Measurements from ENCODE around the gene DRG2.

The DRG2 gene

DNA sequence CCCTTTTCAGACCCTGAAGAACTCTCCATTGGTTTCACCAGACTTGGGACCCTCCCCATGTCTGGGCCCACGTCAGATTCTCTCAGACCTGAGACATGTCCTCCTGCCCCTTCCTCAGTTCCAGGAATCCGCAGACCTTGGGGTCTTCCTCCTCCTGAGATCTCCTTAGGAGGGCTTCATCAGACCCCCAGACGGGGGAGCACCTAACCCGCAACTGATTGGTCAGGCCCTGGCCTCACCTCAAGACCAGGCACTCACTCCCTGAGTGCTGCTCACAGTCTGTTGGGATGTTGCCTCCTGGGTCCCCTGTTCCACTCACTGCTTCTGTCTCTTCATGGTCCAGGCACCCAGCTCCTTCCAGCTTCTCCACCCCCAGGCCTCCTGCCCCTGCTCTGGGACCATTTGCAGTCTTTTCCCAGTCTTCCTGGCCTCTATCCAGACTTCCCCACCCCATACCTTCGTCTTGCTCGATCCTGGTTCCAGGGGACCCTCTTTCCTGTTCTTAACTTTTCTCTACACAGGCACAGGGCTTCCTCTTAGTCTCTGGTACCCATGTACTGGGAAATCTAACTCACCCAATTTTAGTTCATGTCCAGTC is 47.4 kb upstream of the DRG2 start (continued):
- no peak for TF ChIP-seq MZF1 (tag by site-specific recombination; IDR thresholded peaks at IDR 0.05; ENCODE audit: borderline replicate concordance)
- TF ChIP-seq BCL11A (tag by site-specific recombination; IDR thresholded peaks at IDR 0.05; ENCODE audit: low read depth): no peak
- TF ChIP-seq ZNF366 (tag by site-specific recombination; conservative IDR thresholded peaks at IDR 0.05): no peak
- TF ChIP-seq, protein P1, sequence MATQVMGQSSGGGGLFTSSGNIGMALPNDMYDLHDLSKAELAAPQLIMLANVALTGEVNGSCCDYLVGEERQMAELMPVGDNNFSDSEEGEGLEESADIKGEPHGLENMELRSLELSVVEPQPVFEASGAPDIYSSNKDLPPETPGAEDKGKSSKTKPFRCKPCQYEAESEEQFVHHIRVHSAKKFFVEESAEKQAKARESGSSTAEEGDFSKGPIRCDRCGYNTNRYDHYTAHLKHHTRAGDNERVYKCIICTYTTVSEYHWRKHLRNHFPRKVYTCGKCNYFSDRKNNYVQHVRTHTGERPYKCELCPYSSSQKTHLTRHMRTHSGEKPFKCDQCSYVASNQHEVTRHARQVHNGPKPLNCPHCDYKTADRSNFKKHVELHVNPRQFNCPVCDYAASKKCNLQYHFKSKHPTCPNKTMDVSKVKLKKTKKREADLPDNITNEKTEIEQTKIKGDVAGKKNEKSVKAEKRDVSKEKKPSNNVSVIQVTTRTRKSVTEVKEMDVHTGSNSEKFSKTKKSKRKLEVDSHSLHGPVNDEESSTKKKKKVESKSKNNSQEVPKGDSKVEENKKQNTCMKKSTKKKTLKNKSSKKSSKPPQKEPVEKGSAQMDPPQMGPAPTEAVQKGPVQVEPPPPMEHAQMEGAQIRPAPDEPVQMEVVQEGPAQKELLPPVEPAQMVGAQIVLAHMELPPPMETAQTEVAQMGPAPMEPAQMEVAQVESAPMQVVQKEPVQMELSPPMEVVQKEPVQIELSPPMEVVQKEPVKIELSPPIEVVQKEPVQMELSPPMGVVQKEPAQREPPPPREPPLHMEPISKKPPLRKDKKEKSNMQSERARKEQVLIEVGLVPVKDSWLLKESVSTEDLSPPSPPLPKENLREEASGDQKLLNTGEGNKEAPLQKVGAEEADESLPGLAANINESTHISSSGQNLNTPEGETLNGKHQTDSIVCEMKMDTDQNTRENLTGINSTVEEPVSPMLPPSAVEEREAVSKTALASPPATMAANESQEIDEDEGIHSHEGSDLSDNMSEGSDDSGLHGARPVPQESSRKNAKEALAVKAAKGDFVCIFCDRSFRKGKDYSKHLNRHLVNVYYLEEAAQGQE (tag by site-specific recombination; IDR thresholded peaks at IDR 0.05): no peak
- no peak for TF ChIP-seq ZBTB8A (tag by site-specific recombination; IDR thresholded peaks at IDR 0.05)
- TF ChIP-seq GLI4 (tag by site-specific recombination; IDR thresholded peaks at IDR 0.05): no peak
- no peak for TF ChIP-seq ZNF404 (tag by site-specific recombination; IDR thresholded peaks at IDR 0.05)
- TF ChIP-seq ZNF274 (IDR thresholded peaks at IDR 0.05; ENCODE audit: low read length): no peak
- no peak for TF ChIP-seq ZNF274 (tag by site-specific recombination; IDR thresholded peaks at IDR 0.05; ENCODE audit: borderline replicate concordance)
- TF ChIP-seq, protein P2, sequence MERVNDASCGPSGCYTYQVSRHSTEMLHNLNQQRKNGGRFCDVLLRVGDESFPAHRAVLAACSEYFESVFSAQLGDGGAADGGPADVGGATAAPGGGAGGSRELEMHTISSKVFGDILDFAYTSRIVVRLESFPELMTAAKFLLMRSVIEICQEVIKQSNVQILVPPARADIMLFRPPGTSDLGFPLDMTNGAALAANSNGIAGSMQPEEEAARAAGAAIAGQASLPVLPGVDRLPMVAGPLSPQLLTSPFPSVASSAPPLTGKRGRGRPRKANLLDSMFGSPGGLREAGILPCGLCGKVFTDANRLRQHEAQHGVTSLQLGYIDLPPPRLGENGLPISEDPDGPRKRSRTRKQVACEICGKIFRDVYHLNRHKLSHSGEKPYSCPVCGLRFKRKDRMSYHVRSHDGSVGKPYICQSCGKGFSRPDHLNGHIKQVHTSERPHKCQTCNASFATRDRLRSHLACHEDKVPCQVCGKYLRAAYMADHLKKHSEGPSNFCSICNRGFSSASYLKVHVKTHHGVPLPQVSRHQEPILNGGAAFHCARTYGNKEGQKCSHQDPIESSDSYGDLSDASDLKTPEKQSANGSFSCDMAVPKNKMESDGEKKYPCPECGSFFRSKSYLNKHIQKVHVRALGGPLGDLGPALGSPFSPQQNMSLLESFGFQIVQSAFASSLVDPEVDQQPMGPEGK (tag by site-specific recombination; IDR thresholded peaks at IDR 0.05): 0 out of 2 replicates have a peak, but pooled peaks have one; percentile 15
- TF ChIP-seq ZNF394 (tag by site-specific recombination; IDR thresholded peaks at IDR 0.05; ENCODE audit: borderline replicate concordance): peak; percentile 92
- TF ChIP-seq ZNF670 (tag by site-specific recombination; IDR thresholded peaks at IDR 0.05; ENCODE audit: low read depth): no peak
- TF ChIP-seq, protein P3, sequence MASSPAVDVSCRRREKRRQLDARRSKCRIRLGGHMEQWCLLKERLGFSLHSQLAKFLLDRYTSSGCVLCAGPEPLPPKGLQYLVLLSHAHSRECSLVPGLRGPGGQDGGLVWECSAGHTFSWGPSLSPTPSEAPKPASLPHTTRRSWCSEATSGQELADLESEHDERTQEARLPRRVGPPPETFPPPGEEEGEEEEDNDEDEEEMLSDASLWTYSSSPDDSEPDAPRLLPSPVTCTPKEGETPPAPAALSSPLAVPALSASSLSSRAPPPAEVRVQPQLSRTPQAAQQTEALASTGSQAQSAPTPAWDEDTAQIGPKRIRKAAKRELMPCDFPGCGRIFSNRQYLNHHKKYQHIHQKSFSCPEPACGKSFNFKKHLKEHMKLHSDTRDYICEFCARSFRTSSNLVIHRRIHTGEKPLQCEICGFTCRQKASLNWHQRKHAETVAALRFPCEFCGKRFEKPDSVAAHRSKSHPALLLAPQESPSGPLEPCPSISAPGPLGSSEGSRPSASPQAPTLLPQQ (tag by site-specific recombination; IDR thresholded peaks at IDR 0.05): no peak
- peak; percentile 19; the same call in 1 of the 2 replicates for TF ChIP-seq ZFP69B (tag by site-specific recombination; IDR thresholded peaks at IDR 0.05)
- TF ChIP-seq ZNF184 (tag by site-specific recombination; IDR thresholded peaks at IDR 0.05): no peak
- TF ChIP-seq, protein P4, sequence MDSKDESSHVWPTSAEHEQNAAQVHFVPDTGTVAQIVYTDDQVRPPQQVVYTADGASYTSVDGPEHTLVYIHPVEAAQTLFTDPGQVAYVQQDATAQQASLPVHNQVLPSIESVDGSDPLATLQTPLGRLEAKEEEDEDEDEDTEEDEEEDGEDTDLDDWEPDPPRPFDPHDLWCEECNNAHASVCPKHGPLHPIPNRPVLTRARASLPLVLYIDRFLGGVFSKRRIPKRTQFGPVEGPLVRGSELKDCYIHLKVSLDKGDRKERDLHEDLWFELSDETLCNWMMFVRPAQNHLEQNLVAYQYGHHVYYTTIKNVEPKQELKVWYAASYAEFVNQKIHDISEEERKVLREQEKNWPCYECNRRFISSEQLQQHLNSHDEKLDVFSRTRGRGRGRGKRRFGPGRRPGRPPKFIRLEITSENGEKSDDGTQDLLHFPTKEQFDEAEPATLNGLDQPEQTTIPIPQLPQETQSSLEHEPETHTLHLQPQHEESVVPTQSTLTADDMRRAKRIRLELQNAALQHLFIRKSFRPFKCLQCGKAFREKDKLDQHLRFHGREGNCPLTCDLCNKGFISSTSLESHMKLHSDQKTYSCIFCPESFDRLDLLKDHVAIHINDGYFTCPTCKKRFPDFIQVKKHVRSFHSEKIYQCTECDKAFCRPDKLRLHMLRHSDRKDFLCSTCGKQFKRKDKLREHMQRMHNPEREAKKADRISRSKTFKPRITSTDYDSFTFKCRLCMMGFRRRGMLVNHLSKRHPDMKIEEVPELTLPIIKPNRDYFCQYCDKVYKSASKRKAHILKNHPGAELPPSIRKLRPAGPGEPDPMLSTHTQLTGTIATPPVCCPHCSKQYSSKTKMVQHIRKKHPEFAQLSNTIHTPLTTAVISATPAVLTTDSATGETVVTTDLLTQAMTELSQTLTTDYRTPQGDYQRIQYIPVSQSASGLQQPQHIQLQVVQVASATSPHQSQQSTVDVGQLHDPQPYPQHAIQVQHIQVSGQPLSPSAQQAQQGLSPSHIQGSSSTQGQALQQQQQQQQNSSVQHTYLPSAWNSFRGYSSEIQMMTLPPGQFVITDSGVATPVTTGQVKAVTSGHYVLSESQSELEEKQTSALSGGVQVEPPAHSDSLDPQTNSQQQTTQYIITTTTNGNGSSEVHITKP (tag by site-specific recombination; IDR thresholded peaks at IDR 0.05): 0 out of 2 replicates have a peak, but pooled peaks have one; percentile 48
- no peak for TF ChIP-seq IKZF3 (tag by site-specific recombination; IDR thresholded peaks at IDR 0.05)
- peak; percentile 75 for TF ChIP-seq GLIS2 (tag by site-specific recombination; IDR thresholded peaks at IDR 0.05)
- TF ChIP-seq ZNF660 (tag by site-specific recombination; IDR thresholded peaks at IDR 0.05): no peak
- TF ChIP-seq, protein P5, sequence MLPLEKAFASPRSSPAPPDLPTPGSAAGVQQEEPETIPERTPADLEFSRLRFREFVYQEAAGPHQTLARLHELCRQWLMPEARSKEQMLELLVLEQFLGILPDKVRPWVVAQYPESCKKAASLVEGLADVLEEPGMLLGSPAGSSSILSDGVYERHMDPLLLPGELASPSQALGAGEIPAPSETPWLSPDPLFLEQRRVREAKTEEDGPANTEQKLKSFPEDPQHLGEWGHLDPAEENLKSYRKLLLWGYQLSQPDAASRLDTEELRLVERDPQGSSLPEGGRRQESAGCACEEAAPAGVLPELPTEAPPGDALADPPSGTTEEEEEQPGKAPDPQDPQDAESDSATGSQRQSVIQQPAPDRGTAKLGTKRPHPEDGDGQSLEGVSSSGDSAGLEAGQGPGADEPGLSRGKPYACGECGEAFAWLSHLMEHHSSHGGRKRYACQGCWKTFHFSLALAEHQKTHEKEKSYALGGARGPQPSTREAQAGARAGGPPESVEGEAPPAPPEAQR (tag by site-specific recombination; IDR thresholded peaks at IDR 0.05): no peak
- TF ChIP-seq ZNF138 (tag by site-specific recombination; IDR thresholded peaks at IDR 0.05; ENCODE audit: borderline replicate concordance): no peak
- TF ChIP-seq ZNF155 (tag by site-specific recombination; IDR thresholded peaks at IDR 0.05): no peak
- no peak for TF ChIP-seq SP7 (tag by site-specific recombination; IDR thresholded peaks at IDR 0.05)
- no peak for TF ChIP-seq ZNF221 (tag by site-specific recombination; IDR thresholded peaks at IDR 0.05; ENCODE audit: borderline replicate concordance)
- TF ChIP-seq ZNF157 (tag by site-specific recombination; IDR thresholded peaks at IDR 0.05): no peak
- TF ChIP-seq, protein P6, sequence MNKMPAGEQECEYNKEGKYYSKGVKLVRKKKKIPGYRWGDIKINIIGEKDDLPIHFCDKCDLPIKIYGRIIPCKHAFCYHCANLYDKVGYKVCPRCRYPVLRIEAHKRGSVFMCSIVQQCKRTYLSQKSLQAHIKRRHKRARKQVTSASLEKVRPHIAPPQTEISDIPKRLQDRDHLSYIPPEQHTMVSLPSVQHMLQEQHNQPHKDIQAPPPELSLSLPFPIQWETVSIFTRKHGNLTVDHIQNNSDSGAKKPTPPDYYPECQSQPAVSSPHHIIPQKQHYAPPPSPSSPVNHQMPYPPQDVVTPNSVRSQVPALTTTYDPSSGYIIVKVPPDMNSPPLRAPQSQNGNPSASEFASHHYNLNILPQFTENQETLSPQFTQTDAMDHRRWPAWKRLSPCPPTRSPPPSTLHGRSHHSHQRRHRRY (tag by site-specific recombination; IDR thresholded peaks at IDR 0.05): no peak
- peak; percentile 65 for TF ChIP-seq ZNF335 (tag by site-specific recombination; conservative IDR thresholded peaks at IDR 0.05)

Data from HEK293 (cell line).